Tibial nerve (tissue), 3 donors: ENCODE results near the gene PARVG.

Experiments
- CTCF ChIP-seq, 5 experiments: fragments of 200-600 bp in 3 of 5; fragments of 450-650 bp in 2 of 5; sonication (generic) in 3 of 5; IDR thresholded peaks; one replicate each; pipeline ENCODE4 v1.5.1; 2016 to 2019; ENCODE audit warnings: antibody characterized with exemption in 5 of 5, mild to moderate bottlenecking in 3 of 5, moderate library complexity in 2 of 5
- POLR2A ChIP-seq, 2 donors: fragments of 450-650 bp; IDR thresholded peaks; one replicate each; pipeline ENCODE4 v1.6.1; 2017; ENCODE audit warnings: antibody characterized with exemption in 2 of 2, mild to moderate bottlenecking in 2 of 2, moderate library complexity in 2 of 2

GRCh38 chr22:44215287-44215686 lies 34.6 kb downstream of the PARVG start:
- TF ChIP-seq CTCF (IDR thresholded peaks at IDR 0.05) (no peak), POLR2A (IDR thresholded peaks at IDR 0.05) (no peak)
